ENCODE results near the gene FOXF1.

The FOXF1 gene

GRCh38 chr16:86502856-86503748, 7.2 kb upstream of the FOXF1 start:
- Histone ChIP-seq H3K4me1 (ENCODE audit: control insufficient read depth in 1 of 2, insufficient read depth in 1 of 2, low read depth in 1 of 2, low read length in 1 of 2) (no peaks in the 10 kb centered on the region), H3K27me3 (peaks cover 100% of the 10 kb centered on the region), H3K36me3 (no peaks in the 10 kb centered on the region), H3K27ac (no peak overlapping the region), H3K4me3 (ENCODE audit: low read depth in 1 of 2, low read length in 1 of 2) (no peak overlapping the region), H3K9me3 (no peaks in the 10 kb centered on the region)
- TF ChIP-seq CTCF (IDR thresholded peaks at IDR 0.05): no peak

- H3K27me3 ChIP-seq: peaks cover 100% of the 10 kb centered on the region
Measured at GRCh38 chr16:86503830-86504229, 6.5 kb upstream of the FOXF1 start.

GRCh38 chr16:86504315-86505184, 5.8 kb upstream of the FOXF1 start:
- Histone ChIP-seq H3K4me3 (ENCODE audit: low read depth in 1 of 2, low read length in 1 of 2) (no peak overlapping the region), H3K36me3 (no peaks in the 10 kb centered on the region), H3K9me3 (no peaks in the 10 kb centered on the region), H3K27me3 (peaks cover 100% of the 10 kb centered on the region), H3K4me1 (ENCODE audit: control insufficient read depth in 1 of 2, insufficient read depth in 1 of 2, low read depth in 1 of 2, low read length in 1 of 2) (peaks cover 4 to 6% of the 10 kb centered on the region in 2 experiments), H3K27ac (no peak overlapping the region)
- no peak for TF ChIP-seq CTCF (IDR thresholded peaks at IDR 0.05)

More at GRCh38 chr16:86503830-86504229, 6.5 kb upstream of the FOXF1 start:
- TF ChIP-seq CTCF (IDR thresholded peaks at IDR 0.05): no peak
- Histone ChIP-seq H3K36me3 (no peaks in the 10 kb centered on the region), H3K9me3 (no peaks in the 10 kb centered on the region), H3K27ac (no peak overlapping the region), H3K4me1 (ENCODE audit: control insufficient read depth in 1 of 2, insufficient read depth in 1 of 2, low read depth in 1 of 2, low read length in 1 of 2) (no peaks in the 10 kb centered on the region), H3K4me3 (ENCODE audit: low read depth in 1 of 2, low read length in 1 of 2) (no peak overlapping the region)

GRCh38 chr16:86505185-86505898, 5.0 kb upstream of the FOXF1 start:
- Histone ChIP-seq H3K27ac (no peak overlapping the region), H3K4me3 (ENCODE audit: low read depth in 1 of 2, low read length in 1 of 2) (no peak overlapping the region), H3K36me3 (no peaks in the 10 kb centered on the region), H3K27me3 (peaks cover 100% of the 10 kb centered on the region), H3K9me3 (no peaks in the 10 kb centered on the region), H3K4me1 (ENCODE audit: control insufficient read depth in 1 of 2, insufficient read depth in 1 of 2, low read depth in 1 of 2, low read length in 1 of 2) (peaks cover 8% of the 10 kb centered on the region in 2 experiments)
- TF ChIP-seq CTCF (IDR thresholded peaks at IDR 0.05): no peak
